ENCODE data around the gene SHANK2.

Gene SHANK2

GRCh38 chr11:71252269-71252769, at the start of gene SHANK2:
TSS of gene SHANK2 (minus strand) at chr11:71252577. CDS start at chr11:71147326, 105,251 bp downstream.
- no peak for DNase-seq

- no peak for DNase-seq
Observed at GRCh38 chr11:71301858-71302533, 49.6 kb upstream of the SHANK2 start.

- DNase-seq, result no peak
Observed at GRCh38 chr11:71301046-71301857, 48.9 kb upstream of the SHANK2 start.

GRCh38 chr11:71300187-71300586, 47.8 kb upstream of the SHANK2 start:
- DNase-seq, result no peak

GRCh38 chr11:71298761-71299181, 46.4 kb upstream of the SHANK2 start:
- no peak for DNase-seq

GRCh38 chr11:71298016-71298550, 45.7 kb upstream of the SHANK2 start:
- no peak for DNase-seq

- no peak for DNase-seq
Observed at GRCh38 chr11:71294846-71295600, 42.6 kb upstream of the SHANK2 start.

- no peak for DNase-seq
Observed at GRCh38 chr11:71293961-71294782, 41.8 kb upstream of the SHANK2 start.

- DNase-seq, result peak in 9 of 14 donors; percentile 16 to 65 (median 33)
Observed at GRCh38 chr11:71286701-71287643, 34.6 kb upstream of the SHANK2 start.

GRCh38 chr11:71285111-71285510, 32.7 kb upstream of the SHANK2 start:
- DNase-seq, result no peak

- no peak for DNase-seq
Observed at GRCh38 chr11:71284525-71285092, 32.2 kb upstream of the SHANK2 start.

- DNase-seq, result no peak
Observed at GRCh38 chr11:71283971-71284441, 31.6 kb upstream of the SHANK2 start.

- peak in 1 of 14 donors; percentile 74 for DNase-seq
Observed at GRCh38 chr11:71282581-71283351, 30.4 kb upstream of the SHANK2 start.

GRCh38 chr11:71281831-71282230, 29.5 kb upstream of the SHANK2 start:
- DNase-seq, result no peak

- DNase-seq, result no peak
Observed at GRCh38 chr11:71281204-71281603, 28.8 kb upstream of the SHANK2 start.

GRCh38 chr11:71279916-71280645, 27.7 kb upstream of the SHANK2 start:
- DNase-seq, result no peak

GRCh38 chr11:71272161-71272560, 19.8 kb upstream of the SHANK2 start:
- DNase-seq, result no peak

Data from C1 segment of cervical spinal cord (tissue), 14 donors.